K562 (cell line): ENCODE data around the gene CYCS. TPM values are rescaled to one million over a fixed set of nuclear protein-coding genes. Genes with fewer than 3 reads are reported as not detected.

Experiments
- CEBPZ ChIP-seq: fragments of 150-350 bp; IDR thresholded peaks from 2 replicates; pipeline ENCODE4 v1.6.1; 2014; ENCODE audit warnings: low read depth, mild to moderate bottlenecking, low read length, borderline replicate concordance
- ETV6 ChIP-seq, 3 experiments: fragments of 150-350 bp in 1 of 3; sonication (generic) in 1 of 3; formaldehyde crosslinking in 1 of 3; IDR thresholded peaks; 2 replicates each; pipeline versions ENCODE4 v1.6.1 to v1.8.0; 2014 to 2022; ENCODE audit warnings: borderline replicate concordance in 2 of 3, low read depth in 2 of 3, antibody characterized with exemption in 1 of 3, low read length in 1 of 3, mild to moderate bottlenecking in 1 of 3, missing genetic modification reagents in 1 of 3
- KLF1 ChIP-seq: fragments of 450-650 bp; IDR thresholded peaks from 2 replicates; pipeline ENCODE4 v1.6.1; 2016; ENCODE audit warnings: missing genetic modification characterization, missing compliant biosample characterization
- RAD21 ChIP-seq, 2 experiments: fragments of 250-450 bp in 1 of 2; fragments of 450-650 bp in 1 of 2; sonication (Bioruptor Pico) in 1 of 2; formaldehyde crosslinking in 1 of 2; IDR thresholded peaks in 1 of 2; conservative IDR thresholded peaks in 1 of 2; 2 replicates each; pipeline versions ENCODE4 v1.4.0 to v1.8.0; 2020 to 2022; ENCODE audit warnings: mild to moderate bottlenecking in 2 of 2, moderate library complexity in 1 of 2
- RNF219 ChIP-seq: fragments of 250-450 bp; sonication (Bioruptor Pico); IDR thresholded peaks from 2 replicates; pipeline ENCODE4 v1.5.0; 2022; ENCODE audit warnings: mild to moderate bottlenecking
- THAP12 ChIP-seq: fragments of 250-450 bp; sonication (Bioruptor Pico); IDR thresholded peaks from 2 replicates; pipeline ENCODE4 v1.9.0; 2021; ENCODE audit warnings: mild to moderate bottlenecking, inconsistent platforms
- TSC22D4 ChIP-seq: fragments of 450-650 bp; IDR thresholded peaks from 2 replicates; pipeline ENCODE4 v1.6.1; 2016; ENCODE audit warnings: missing genetic modification characterization, missing biosample characterization, control low read depth
- YBX1 ChIP-seq: fragments of 450-650 bp; IDR thresholded peaks from 2 replicates; pipeline ENCODE4 v1.7.1; 2016; ENCODE audit warnings: mild to moderate bottlenecking
- ZMIZ1 ChIP-seq, 2 experiments: fragments of 150-350 bp in 1 of 2; IDR thresholded peaks; 2 replicates each; pipeline ENCODE4 v1.6.1; 2012 to 2016; ENCODE audit warnings: low read depth in 2 of 2, low read length in 2 of 2, mild to moderate bottlenecking in 1 of 2, moderate library complexity in 1 of 2
- ZNF140 ChIP-seq: fragments of 250-450 bp; sonication (Bioruptor Pico); IDR thresholded peaks from 2 replicates; pipeline ENCODE4 v1.8.0; 2021; ENCODE audit warnings: moderate library complexity, mild to moderate bottlenecking, inconsistent platforms
- ZNF224 ChIP-seq: sonication (generic); formaldehyde crosslinking; IDR thresholded peaks from 2 replicates; pipeline ENCODE4 v1.8.0; 2022; ENCODE audit warnings: mild to moderate bottlenecking, missing genetic modification reagents
- ZNF589 ChIP-seq: fragments of 200-800 bp; sonication (Bioruptor generic); IDR thresholded peaks from 2 replicates; pipeline ENCODE4 v1.6.1; 2016; ENCODE audit warnings: low read depth, missing genetic modification characterization, missing compliant biosample characterization
- ZNF695 ChIP-seq: fragments of 450-650 bp; formaldehyde crosslinking; IDR thresholded peaks from 2 replicates; pipeline ENCODE4 v1.4.0; 2020; ENCODE audit warnings: mild to moderate bottlenecking, moderate library complexity
- ZNF76 ChIP-seq: fragments of 250-450 bp; sonication (Bioruptor Pico); IDR thresholded peaks from 2 replicates; pipeline ENCODE4 v1.4.0; 2020; ENCODE audit warnings: mild to moderate bottlenecking, moderate library complexity, borderline replicate concordance
- polyA plus RNA-seq, 8 experiments: library from polyadenylated mRNA; depleted of rRNA in 4 of 8; stranded (reverse) in 5 of 8; unstranded in 3 of 8; fragments of >200 nt; fragmentation: Nextera tagmentation in 2 of 8; fragmentation: Illumina TruSeq in 1 of 8; extraction: Ambion mirVana in 2 of 8; extraction: Trizol in 1 of 8; gene quantifications; 2 replicates each; pipeline versions ENCODE4 v1.2.1 to v1.2.3, GENCODE V29; 2011 to 2014; ENCODE audit warnings: inconsistent platforms in 1 of 8, missing spikeins in 1 of 8
- total RNA-seq, 7 experiments: library from RNA; depleted of rRNA in 6 of 7; stranded (reverse); fragments of >200 nt in 6 of 7; fragmentation: Illumina TruSeq in 2 of 7; extraction: Trizol in 2 of 7; gene quantifications; 2 replicates each; pipeline versions ENCODE4 v1.2.1 to v1.2.3, GENCODE V29; 2011 to 2021; ENCODE audit warnings: low replicate concordance in 1 of 7

Gene CYCS
- total and polyA plus RNA-seq, 9 of the 15 experiments (the other 6 are each of a cell fraction or from before 2014, with no cell fraction given) = 206 to 1,425 (median 438) TPM

- TF ChIP-seq THAP12 (CRISPR knock-in tag) = no peak
- no peak for TF ChIP-seq KLF1 (tag)
- no peak for TF ChIP-seq CEBPZ
- no peak for TF ChIP-seq ZNF76 (CRISPR knock-in tag)
- TF ChIP-seq ZNF695 (CRISPR knock-in tag) = no peak
- TF ChIP-seq RNF219 (CRISPR knock-in tag) = no peak
- no peak for TF ChIP-seq ZNF589 (CRISPR knock-in tag)
- TF ChIP-seq ZNF140 (CRISPR knock-in tag) = no peak
- no peak for TF ChIP-seq ZMIZ1 (IDR thresholded peaks at IDR 0.05; ENCODE audit: low read depth in 2 of 2, low read length in 2 of 2)
- TF ChIP-seq ZNF224 = no peak
- TF ChIP-seq ETV6 (IDR thresholded peaks at IDR 0.05; ENCODE audit: borderline replicate concordance in 1 of 2, low read depth in 2 of 2, low read length in 1 of 2) = no peak
- TF ChIP-seq ETV6 (CRISPR knock-in tag; IDR thresholded peaks at IDR 0.05; ENCODE audit: borderline replicate concordance) = no peak
- no peak for TF ChIP-seq TSC22D4 (tag)
- TF ChIP-seq YBX1 = no peak
- no peak for TF ChIP-seq RAD21 (CRISPR knock-in tag; conservative IDR thresholded peaks at IDR 0.05 in 1 of 2, IDR thresholded peaks at IDR 0.05 in 1 of 2)
Measured at GRCh38 chr7:25117226-25118047, 7.6 kb downstream of the CYCS start (continued).
